HFFc6 (cell line): ENCODE results near the gene NUDT14. TPM values are rescaled to one million over a fixed set of nuclear protein-coding genes. Genes with fewer than 3 reads are reported as not detected.

Experiments
- DNase-seq: peaks from one replicate; pipeline ENCODE4 v3.0.0-alpha.2; 2018
- H3K27ac Mint-ChIP-seq: 2 replicates; pipeline ENCODE4 v1.8.0; 2020; ENCODE audit warnings: mild to moderate bottlenecking, mixed read lengths
- H3K27me3 Mint-ChIP-seq: 2 replicates; pipeline ENCODE4 v1.8.0; 2021; ENCODE audit warnings: mild to moderate bottlenecking, moderate library complexity, mixed read lengths; ENCODE audit not compliant: insufficient read depth
- H3K36me3 Mint-ChIP-seq: 2 replicates; pipeline ENCODE4 v1.8.0; 2021; ENCODE audit warnings: low read depth, mixed read lengths
- H3K4me1 Mint-ChIP-seq: 2 replicates; pipeline ENCODE4 v1.8.0; 2020; ENCODE audit warnings: low read depth, mixed read lengths
- H3K4me3 Mint-ChIP-seq: 2 replicates; pipeline ENCODE4 v1.8.0; 2020; ENCODE audit warnings: mild to moderate bottlenecking, moderate library complexity, mixed read lengths
- H3K9me3 Mint-ChIP-seq: 2 replicates; pipeline ENCODE4 v1.8.0; 2020; ENCODE audit warnings: mild to moderate bottlenecking, mixed read lengths
- CTCF ChIP-seq: fragments of 200-600 bp; sonication (generic); IDR thresholded peaks from 2 replicates; pipeline ENCODE4 v1.5.0; 2021; ENCODE audit warnings: antibody characterized with exemption, mild to moderate bottlenecking
- total RNA-seq, 6 experiments: library from RNA; stranded (reverse); fragmentation: NEBNext Ultra II Directional; extraction: Animal tissue kit (Norgen Biotek cat#: 25700); gene quantifications; 2 replicates in 1 of 6; 3 replicates in 5 of 6; pipeline ENCODE4 v1.2.3, GENCODE V29; 2021

NUDT14 gene
- total RNA-seq, 6 experiments from 2014 or later: 9.8 to 13.3 (median 11.0) TPM

- Mint-ChIP-seq H3K4me3 (no peak overlapping the region), H3K27me3 (peaks cover 9% of the 10 kb centered on the region), H3K9me3 (no peaks in the 10 kb centered on the region), H3K36me3 (no peaks in the 10 kb centered on the region), H3K4me1 (peaks cover 23% of the 10 kb centered on the region; the same call in 1 of the 2 replicates), H3K27ac (no peak overlapping the region)
- DNase-seq: no peak
- no peak for TF ChIP-seq CTCF
Observed at GRCh38 chr14:105196265-105196960, 15.3 kb upstream of the NUDT14 start.

- no peak overlapping the region for H3K27ac Mint-ChIP-seq
- H3K27me3 Mint-ChIP-seq: peaks cover 11% of the 10 kb centered on the region
- H3K4me3 Mint-ChIP-seq: no peak overlapping the region
Observed at GRCh38 chr14:105195522-105196264, 14.6 kb upstream of the NUDT14 start.

GRCh38 chr14:105195051-105195450 lies 13.9 kb upstream of the NUDT14 start:
- Mint-ChIP-seq H3K36me3 (no peaks in the 10 kb centered on the region), H3K9me3 (no peaks in the 10 kb centered on the region), H3K27ac (no peak overlapping the region), H3K4me3 (no peak overlapping the region), H3K27me3 (peaks cover 11% of the 10 kb centered on the region), H3K4me1 (peaks cover 23% of the 10 kb centered on the region; the same call in 1 of the 2 replicates)
- DNase-seq: no peak
- TF ChIP-seq CTCF: no peak

More at GRCh38 chr14:105195522-105196264, 14.6 kb upstream of the NUDT14 start:
- no peak for TF ChIP-seq CTCF
- Mint-ChIP-seq H3K4me1 (peaks cover 23% of the 10 kb centered on the region; the same call in 1 of the 2 replicates), H3K36me3 (no peaks in the 10 kb centered on the region), H3K9me3 (no peaks in the 10 kb centered on the region)
- DNase-seq: no peak

- Mint-ChIP-seq H3K4me1 (peaks cover 18% of the 10 kb centered on the region; the same call in 1 of the 2 replicates), H3K36me3 (no peaks in the 10 kb centered on the region), H3K27me3 (peaks cover 11% of the 10 kb centered on the region), H3K27ac (no peak overlapping the region), H3K9me3 (no peaks in the 10 kb centered on the region), H3K4me3 (no peak overlapping the region)
- no peak for DNase-seq
- no peak for TF ChIP-seq CTCF
Observed at GRCh38 chr14:105193916-105194782, 13.0 kb upstream of the NUDT14 start.
